ENCODE data around the gene NCOA5.

NCOA5 gene

DNA sequence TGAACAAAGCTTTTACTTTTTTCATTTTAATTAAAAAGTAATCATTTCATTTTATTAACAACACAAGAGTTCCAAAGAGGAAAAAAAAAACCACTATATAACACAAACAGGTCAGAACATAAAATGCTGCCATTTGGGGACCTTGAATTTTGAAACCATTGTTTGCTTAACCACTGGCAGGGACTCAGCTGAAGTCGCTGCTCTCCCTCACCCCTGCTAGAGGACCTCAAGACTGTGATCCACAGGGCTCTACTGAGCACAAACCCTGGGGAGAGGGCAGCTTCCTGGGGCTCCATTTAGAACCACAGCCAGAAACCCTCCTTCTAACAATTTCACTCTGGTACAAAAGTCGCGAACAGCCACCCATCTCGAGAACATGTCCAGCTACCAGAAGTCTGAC, 28.8 kb downstream of the NCOA5 start:
- TF ChIP-seq, protein P1, sequence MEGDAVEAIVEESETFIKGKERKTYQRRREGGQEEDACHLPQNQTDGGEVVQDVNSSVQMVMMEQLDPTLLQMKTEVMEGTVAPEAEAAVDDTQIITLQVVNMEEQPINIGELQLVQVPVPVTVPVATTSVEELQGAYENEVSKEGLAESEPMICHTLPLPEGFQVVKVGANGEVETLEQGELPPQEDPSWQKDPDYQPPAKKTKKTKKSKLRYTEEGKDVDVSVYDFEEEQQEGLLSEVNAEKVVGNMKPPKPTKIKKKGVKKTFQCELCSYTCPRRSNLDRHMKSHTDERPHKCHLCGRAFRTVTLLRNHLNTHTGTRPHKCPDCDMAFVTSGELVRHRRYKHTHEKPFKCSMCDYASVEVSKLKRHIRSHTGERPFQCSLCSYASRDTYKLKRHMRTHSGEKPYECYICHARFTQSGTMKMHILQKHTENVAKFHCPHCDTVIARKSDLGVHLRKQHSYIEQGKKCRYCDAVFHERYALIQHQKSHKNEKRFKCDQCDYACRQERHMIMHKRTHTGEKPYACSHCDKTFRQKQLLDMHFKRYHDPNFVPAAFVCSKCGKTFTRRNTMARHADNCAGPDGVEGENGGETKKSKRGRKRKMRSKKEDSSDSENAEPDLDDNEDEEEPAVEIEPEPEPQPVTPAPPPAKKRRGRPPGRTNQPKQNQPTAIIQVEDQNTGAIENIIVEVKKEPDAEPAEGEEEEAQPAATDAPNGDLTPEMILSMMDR (IDR thresholded peaks at IDR 0.05): no peak
- no peak for TF ChIP-seq ZFX (IDR thresholded peaks at IDR 0.05; ENCODE audit: borderline replicate concordance)
- no peak overlapping the region for H3K27ac ChIP-seq

DNA sequence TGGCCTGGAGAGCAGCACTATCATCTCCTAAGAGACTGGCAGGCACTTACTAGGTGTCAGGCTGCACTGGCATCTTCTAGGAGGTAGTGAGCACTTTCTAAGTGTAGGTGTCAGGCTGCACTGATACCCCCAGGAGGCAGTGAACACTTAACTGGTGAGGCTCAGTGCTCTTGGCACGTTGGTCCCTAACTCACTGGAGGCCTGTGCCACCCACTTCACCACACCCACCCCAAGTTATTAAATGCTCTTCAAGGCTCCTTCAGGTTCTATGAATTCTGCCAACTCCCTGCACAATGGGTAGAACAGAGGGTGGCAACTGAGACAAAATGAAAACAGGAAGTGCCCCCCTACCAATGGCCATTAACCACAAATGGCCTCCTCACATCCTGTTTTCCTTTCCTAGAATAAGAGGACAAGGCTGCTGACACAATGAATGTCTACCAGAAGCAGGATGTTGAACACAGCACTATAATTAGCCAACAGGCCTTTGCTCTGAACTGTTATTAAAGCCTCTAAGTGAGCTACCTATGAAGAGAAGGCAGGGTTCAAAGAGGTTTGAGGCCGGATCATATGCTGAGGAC, 29.4 kb downstream of the NCOA5 start:
- TF ChIP-seq ZFX (IDR thresholded peaks at IDR 0.05; ENCODE audit: borderline replicate concordance): no peak
- TF ChIP-seq, protein P1 (IDR thresholded peaks at IDR 0.05): no peak
- no peak overlapping the region for H3K27ac ChIP-seq

GRCh38 chr20:46058599-46059281, 31.0 kb downstream of the NCOA5 start:
- TF ChIP-seq, protein P1 (IDR thresholded peaks at IDR 0.05): no peak
- no peak for TF ChIP-seq ZFX (IDR thresholded peaks at IDR 0.05; ENCODE audit: borderline replicate concordance)
- no peak overlapping the region for H3K27ac ChIP-seq

- TF ChIP-seq ZFX (IDR thresholded peaks at IDR 0.05; ENCODE audit: borderline replicate concordance): no peak
- TF ChIP-seq, protein P1 (IDR thresholded peaks at IDR 0.05): no peak
- H3K27ac ChIP-seq: no peak overlapping the region
These were observed 31.7 kb downstream of the NCOA5 start for GRCh38 chr20:46057856-46058598.

GRCh38 chr20:46056970-46057855, 32.5 kb downstream of the NCOA5 start:
- TF ChIP-seq ZFX (IDR thresholded peaks at IDR 0.05; ENCODE audit: borderline replicate concordance): no peak
- TF ChIP-seq, protein P1 (IDR thresholded peaks at IDR 0.05): no peak
- no peak overlapping the region for H3K27ac ChIP-seq

DNA sequence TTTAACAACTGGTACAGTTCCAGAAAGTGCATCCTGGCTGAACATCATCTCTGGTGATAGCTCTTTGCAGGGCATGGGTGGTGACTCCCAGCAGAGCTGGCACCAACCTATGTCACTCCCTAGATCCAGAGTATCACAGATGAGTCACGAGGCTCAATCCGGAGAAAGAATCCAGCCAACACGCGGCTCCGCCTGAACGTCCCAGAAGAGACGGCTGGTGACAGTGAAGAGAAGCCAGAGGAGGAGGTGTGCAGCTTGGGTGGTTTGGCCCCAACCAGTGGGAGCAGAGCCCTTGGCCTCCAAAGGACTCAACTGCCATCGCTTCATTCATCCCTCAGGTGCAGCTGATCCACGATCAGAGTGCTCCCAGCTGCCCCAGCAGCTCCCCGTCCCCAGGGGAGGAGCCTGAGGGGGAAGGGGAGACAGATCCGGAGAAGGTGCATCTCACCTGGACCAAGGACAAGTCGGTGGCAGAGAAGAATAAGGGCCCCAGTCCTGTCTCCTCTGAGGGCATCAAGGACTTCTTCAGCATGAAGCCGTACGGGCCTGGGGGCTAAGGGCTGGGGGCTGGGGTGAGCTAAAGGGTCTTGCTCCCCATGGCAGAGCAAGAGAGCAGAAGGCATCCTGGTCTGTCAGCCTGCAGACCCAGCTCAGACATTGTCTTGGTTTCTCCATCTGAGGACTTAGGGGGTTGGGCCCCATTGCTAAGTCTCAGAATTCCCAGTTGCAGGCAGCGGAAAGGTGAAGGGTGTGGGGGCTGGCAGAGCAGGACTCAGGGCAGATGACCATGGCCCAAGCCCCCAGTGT, 33.5 kb downstream of the NCOA5 start:
- H3K27ac ChIP-seq: no peak overlapping the region
- TF ChIP-seq, protein P1 (IDR thresholded peaks at IDR 0.05): no peak
- TF ChIP-seq ZFX (IDR thresholded peaks at IDR 0.05; ENCODE audit: borderline replicate concordance): no peak
